GM12864 (cell line): ENCODE measurements around the gene RSPH9.
"Not testable (repeated sequence)": the region's sequence is repeated elsewhere in the genome, so short reads cannot be mapped to it uniquely, and the experiment has no call there.

Experiments
- DNase-seq: peaks from one replicate; pipeline ENCODE4 v3.0.0-alpha.2; 2011; ENCODE audit warnings: low read depth
- H3K4me3 ChIP-seq: 2 replicates; pipeline ENCODE4 v1.5.1; 2011; ENCODE audit warnings: mild to moderate bottlenecking, low read depth, low read length, control low read depth
- CTCF ChIP-seq: IDR thresholded peaks from 2 replicates; pipeline ENCODE4 v1.5.1; 2011; ENCODE audit warnings: low read depth, mild to moderate bottlenecking, moderate library complexity, low read length, control low read depth, inconsistent platforms; ENCODE audit errors: missing control alignments

The RSPH9 gene

GRCh38 chr6:43636308-43636659 lies 8.6 kb upstream of the RSPH9 start:
- DNase-seq, result no peak
- TF ChIP-seq CTCF, result no peak
- peak overlapping the region; percentile 72 for H3K4me3 ChIP-seq

- no peak for TF ChIP-seq CTCF
- H3K4me3 ChIP-seq, result no peak overlapping the region
- no peak for DNase-seq
Measured at GRCh38 chr6:43639984-43640800, 4.6 kb upstream of the RSPH9 start.

GRCh38 chr6:43645613-43645964 lies 753 bp downstream of the RSPH9 start:
- H3K4me3 ChIP-seq, result peak overlapping the region; percentile 30
- no peak for TF ChIP-seq CTCF
- no peak for DNase-seq

GRCh38 chr6:43647613-43648012 lies 2.8 kb downstream of the RSPH9 start:
- no peak overlapping the region for H3K4me3 ChIP-seq
- no peak for TF ChIP-seq CTCF
- no peak for DNase-seq

GRCh38 chr6:43648248-43648647 lies 3.4 kb downstream of the RSPH9 start:
- H3K4me3 ChIP-seq, result no peak overlapping the region
- no peak for TF ChIP-seq CTCF
- no peak for DNase-seq

- DNase-seq, H3K4me3 ChIP-seq: not testable (repeated sequence)
Measured at GRCh38 chr6:43652822-43653221, 8.0 kb downstream of the RSPH9 start.

GRCh38 chr6:43657221-43657802 lies 12.5 kb downstream of the RSPH9 start:
- DNase-seq, result no peak
- H3K4me3 ChIP-seq, result no peak overlapping the region
- no peak for TF ChIP-seq CTCF
